Kidney (tissue), 14 donors: ENCODE data around the gene NMRK1. TPM values are rescaled to one million over a fixed set of nuclear protein-coding genes. Genes with fewer than 3 reads are reported as not detected.
A peak's percentile ranks its signal among the peaks of the same experiment; 100 is the strongest.

Experiments
- DNase-seq, 5 donors: peaks; one replicate each; pipeline ENCODE4 v3.0.0-alpha.2; 2013 to 2020
- FAIRE-seq: peaks from 2 replicates; lab custom pipeline; 2012; peaks lifted over from hg19 to GRCh38; lab: Jason Lieb, UNC
- H3K27ac ChIP-seq, 2 donors: one replicate each; pipeline ENCODE4 v1.7.0; 2013; ENCODE audit warnings: low read depth in 2 of 2, low read length in 2 of 2, inconsistent platforms in 1 of 2
- H3K27me3 ChIP-seq: one replicate; pipeline ENCODE4 v1.7.1; 2013; ENCODE audit warnings: low read length, inconsistent platforms; ENCODE audit not compliant: control insufficient read depth, insufficient read depth
- H3K36me3 ChIP-seq, 3 donors: one replicate each; pipeline versions ENCODE4 v1.7.0 to v1.7.1; 2013; ENCODE audit warnings: low read length in 3 of 3, control low read depth in 1 of 3, inconsistent platforms in 1 of 3; ENCODE audit not compliant: insufficient read depth in 3 of 3, control insufficient read depth in 2 of 3
- H3K4me1 ChIP-seq, 3 donors: one replicate each; pipeline versions ENCODE4 v1.7.0 to v1.7.1; 2013; ENCODE audit warnings: low read length in 3 of 3, inconsistent platforms in 1 of 3, low read depth in 1 of 3; ENCODE audit not compliant: control insufficient read depth in 2 of 3, insufficient read depth in 2 of 3
- H3K4me3 ChIP-seq, 3 donors: one replicate each; pipeline versions ENCODE4 v1.7.0 to v1.8.1; 2013; ENCODE audit warnings: low read length in 3 of 3, control low read depth in 1 of 3, inconsistent platforms in 1 of 3
- H3K9ac ChIP-seq, 3 donors: one replicate each; pipeline versions ENCODE4 v1.7.0 to v1.7.1; 2013; ENCODE audit warnings: low read length in 3 of 3, control low read depth in 1 of 3, inconsistent platforms in 1 of 3
- H3K9me3 ChIP-seq, 3 donors: one replicate each; pipeline versions ENCODE4 v1.7.0 to v1.7.1; 2013; ENCODE audit warnings: low read length in 3 of 3, control low read depth in 1 of 3, inconsistent platforms in 1 of 3; ENCODE audit not compliant: control insufficient read depth in 2 of 3, insufficient read depth in 1 of 3
- intact Hi-C: fragments of 100-400 bp; cut with DNase I; formaldehyde crosslinking; loops from one replicate; pipeline ENCODE4 v1.11.1; 2022
- polyA plus RNA-seq: library from polyadenylated mRNA; stranded (reverse); fragments of 350-450 nt; fragmentation: Illumina TruSeq; extraction: RNeasy Lipid Tissue Mini Kit (QIAGEN cat#74804); gene quantifications from one replicate; pipeline ENCODE4 v1.2.3, GENCODE V29; 2014; ENCODE audit warnings: low read depth, low replicate concordance; ENCODE audit not compliant: insufficient read depth
- total RNA-seq: library from RNA; stranded (reverse); fragmentation: NEBNext Ultra II Directional; extraction: Animal tissue kit (Norgen Biotek cat#: 25700); gene quantifications from one replicate; pipeline ENCODE4 v1.2.1, GENCODE V29; 2021
- TF ChIP-seq, protein P1 (sequence below): IDR thresholded peaks from 3 replicates; pipeline ENCODE4 v1.5.1; 2012; ENCODE audit warnings: mild to moderate bottlenecking, moderate library complexity, borderline replicate concordance; ENCODE audit not compliant: insufficient read depth; ENCODE audit errors: extremely low read depth
- donor health status: control.
- donor health status: control.
- donor health status: control.
- donor health status: control.
- donor health status: control.
- donor health status: DM: yes; HTN: yes; CAD: no.
- donor health status: Normal renal cell carcinoma (clear cell type).

Gene NMRK1
- total and polyA plus RNA-seq, 2 donors from 2014 or later: 42.3 to 67.8 TPM

DNA sequence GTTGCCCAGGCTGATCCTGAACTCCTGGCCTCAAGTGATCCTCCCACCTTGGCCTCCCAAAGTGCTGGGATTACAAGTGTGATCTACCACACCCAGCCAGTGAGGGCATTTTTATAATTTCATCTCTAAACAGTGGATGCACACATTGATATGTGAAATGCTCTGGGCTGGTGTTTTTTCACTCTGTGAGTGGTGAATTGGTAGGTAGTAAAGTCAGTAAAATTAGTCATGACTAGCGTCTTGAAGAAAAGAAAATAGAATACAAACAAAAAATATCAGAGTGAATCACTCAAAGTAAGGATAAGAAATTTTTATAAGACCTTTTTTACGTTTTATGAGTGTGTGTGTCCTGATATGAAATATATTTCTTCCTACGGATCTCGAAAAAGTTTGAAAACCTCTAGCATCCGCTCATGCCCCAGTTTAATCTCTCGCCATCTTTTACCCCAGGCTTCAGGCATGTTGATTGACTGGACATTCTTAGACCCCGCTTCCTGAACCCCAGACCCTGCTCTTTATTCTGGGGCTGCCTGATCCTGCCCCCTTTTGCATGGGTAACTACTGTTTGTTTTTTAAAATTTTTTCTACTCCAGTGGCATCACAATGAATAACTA, 14.3 kb upstream of the NMRK1 start:
- FAIRE-seq (no peak), DNase-seq (no peak)
- Histone ChIP-seq H3K9me3 (no peaks in the 10 kb centered on the region), H3K27me3 (no peaks in the 10 kb centered on the region), H3K36me3 (no peaks in the 10 kb centered on the region), H3K9ac (no peak overlapping the region), H3K27ac (no peak overlapping the region), H3K4me3 (no peak overlapping the region), H3K4me1 (peaks cover 0 to 2% (median 0%) of the 10 kb centered on the region in 3 donors)
- TF ChIP-seq, protein P1, sequence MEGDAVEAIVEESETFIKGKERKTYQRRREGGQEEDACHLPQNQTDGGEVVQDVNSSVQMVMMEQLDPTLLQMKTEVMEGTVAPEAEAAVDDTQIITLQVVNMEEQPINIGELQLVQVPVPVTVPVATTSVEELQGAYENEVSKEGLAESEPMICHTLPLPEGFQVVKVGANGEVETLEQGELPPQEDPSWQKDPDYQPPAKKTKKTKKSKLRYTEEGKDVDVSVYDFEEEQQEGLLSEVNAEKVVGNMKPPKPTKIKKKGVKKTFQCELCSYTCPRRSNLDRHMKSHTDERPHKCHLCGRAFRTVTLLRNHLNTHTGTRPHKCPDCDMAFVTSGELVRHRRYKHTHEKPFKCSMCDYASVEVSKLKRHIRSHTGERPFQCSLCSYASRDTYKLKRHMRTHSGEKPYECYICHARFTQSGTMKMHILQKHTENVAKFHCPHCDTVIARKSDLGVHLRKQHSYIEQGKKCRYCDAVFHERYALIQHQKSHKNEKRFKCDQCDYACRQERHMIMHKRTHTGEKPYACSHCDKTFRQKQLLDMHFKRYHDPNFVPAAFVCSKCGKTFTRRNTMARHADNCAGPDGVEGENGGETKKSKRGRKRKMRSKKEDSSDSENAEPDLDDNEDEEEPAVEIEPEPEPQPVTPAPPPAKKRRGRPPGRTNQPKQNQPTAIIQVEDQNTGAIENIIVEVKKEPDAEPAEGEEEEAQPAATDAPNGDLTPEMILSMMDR: no peak
- intact Hi-C loops: no loop called here

- Histone ChIP-seq H3K9me3 (no peaks in the 10 kb centered on the region), H3K27me3 (no peaks in the 10 kb centered on the region), H3K4me3 (no peak overlapping the region), H3K27ac (no peak overlapping the region), H3K36me3 (no peaks in the 10 kb centered on the region), H3K9ac (no peak overlapping the region), H3K4me1 (peaks cover 0 to 2% (median 0%) of the 10 kb centered on the region in 3 donors)
- TF ChIP-seq, protein P1: no peak
- peak in 3 of 5 donors; percentile 22 to 48 (median 22) for DNase-seq
- no peak for FAIRE-seq
- intact Hi-C loops: no loop called here
These were observed 13.1 kb upstream of the NMRK1 start for GRCh38 chr9:75101004-75101588.

DNA sequence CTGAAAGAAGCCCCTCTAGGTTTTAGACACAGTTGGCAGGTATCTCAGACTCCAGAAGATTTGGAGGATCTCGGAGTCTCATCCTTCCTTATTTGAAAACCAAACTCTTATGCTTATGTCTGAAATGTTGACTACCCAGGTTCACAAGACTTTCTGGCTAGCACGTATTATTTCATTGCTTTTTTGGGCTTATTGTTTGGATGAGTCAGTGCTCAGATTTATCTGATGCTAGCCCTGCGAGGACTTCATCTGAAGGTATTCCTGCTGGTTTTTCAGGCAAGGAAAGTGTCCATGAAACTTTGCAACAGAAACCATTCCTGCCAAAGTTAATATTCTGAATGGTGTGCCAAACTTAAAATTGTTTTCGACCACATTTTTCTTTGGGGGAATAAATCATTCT, 8.8 kb upstream of the NMRK1 start:
- no peak overlapping the region for H3K27ac ChIP-seq
- no peak overlapping the region for H3K9ac ChIP-seq
- FAIRE-seq (no peak), DNase-seq (no peak)
- H3K9me3 ChIP-seq: no peaks in the 10 kb centered on the region
- H3K36me3 ChIP-seq: no peaks in the 10 kb centered on the region
- peaks cover 0 to 16% (median 11%) of the 10 kb centered on the region in 3 donors for H3K4me1 ChIP-seq
- TF ChIP-seq, protein P1: no peak
- no peaks in the 10 kb centered on the region for H3K27me3 ChIP-seq
- no peak overlapping the region for H3K4me3 ChIP-seq
- intact Hi-C loops: no loop called here

DNA sequence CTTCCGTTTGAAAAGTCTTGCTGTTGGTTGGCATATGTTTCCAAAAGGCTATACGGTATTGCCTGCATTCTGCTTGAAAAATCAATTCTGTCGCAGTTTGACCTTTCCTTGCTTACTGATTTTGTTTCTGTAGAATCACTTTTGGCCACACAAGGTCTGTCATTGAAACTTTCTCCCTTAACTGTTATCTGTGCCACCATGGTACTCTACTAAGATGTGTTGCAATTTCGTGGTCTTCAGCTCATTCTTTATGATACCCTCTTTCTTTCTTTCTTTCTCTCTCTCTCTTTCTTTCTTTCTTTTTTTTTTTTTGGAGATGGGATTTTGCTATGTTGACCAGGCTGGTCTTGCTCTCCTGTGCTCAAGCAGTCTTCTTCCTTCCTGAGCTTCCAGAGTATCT, 4.8 kb upstream of the NMRK1 start:
- intact Hi-C loops: no loop called here
- Histone ChIP-seq H3K9me3 (no peaks in the 10 kb centered on the region), H3K27me3 (no peaks in the 10 kb centered on the region), H3K36me3 (no peaks in the 10 kb centered on the region), H3K9ac (no peak overlapping the region), H3K27ac (no peak overlapping the region), H3K4me3 (no peak overlapping the region), H3K4me1 (peaks cover 0 to 24% (median 17%) of the 10 kb centered on the region in 3 donors)
- DNase-seq (no peak), FAIRE-seq (no peak)
- TF ChIP-seq, protein P1: no peak
